Middle frontal gyrus (tissue), 1 donor: ENCODE results near the gene MKI67.

Experiments used
- DNase-seq: peaks from one replicate; pipeline ENCODE4 v3.0.0-alpha.2; 2015; ENCODE audit warnings: low spot score; ENCODE audit errors: extremely low spot score

The MKI67 gene

GRCh38 chr10:128083191-128083895 is 42.9 kb downstream of the MKI67 start:
- no peak for DNase-seq

GRCh38 chr10:128081720-128082119 is 44.5 kb downstream of the MKI67 start:
- DNase-seq = no peak

DNA sequence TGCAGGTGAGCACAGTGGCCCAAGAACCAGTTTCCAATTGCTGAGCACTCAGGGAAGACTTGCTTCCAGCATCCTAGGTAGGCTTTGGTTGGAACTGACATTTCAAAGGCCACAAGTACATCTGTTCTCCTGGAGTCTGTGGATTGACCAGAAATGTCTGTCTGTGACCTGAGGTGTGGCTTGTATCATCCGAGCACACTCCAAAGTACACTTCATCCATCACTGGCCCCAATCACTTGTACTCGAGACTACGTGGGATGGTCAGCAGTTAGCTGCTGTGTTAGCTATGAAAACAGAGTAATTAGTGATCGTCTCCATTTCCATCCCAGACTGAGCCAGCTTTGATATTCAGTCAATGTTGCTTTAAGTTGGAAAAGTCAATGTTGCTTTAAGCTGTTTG is 45.0 kb downstream of the MKI67 start:
- DNase-seq = no peak

GRCh38 chr10:128080641-128081040 is 45.6 kb downstream of the MKI67 start:
- no peak for DNase-seq

GRCh38 chr10:128080231-128080630 is 46.0 kb downstream of the MKI67 start:
- DNase-seq = no peak

DNA sequence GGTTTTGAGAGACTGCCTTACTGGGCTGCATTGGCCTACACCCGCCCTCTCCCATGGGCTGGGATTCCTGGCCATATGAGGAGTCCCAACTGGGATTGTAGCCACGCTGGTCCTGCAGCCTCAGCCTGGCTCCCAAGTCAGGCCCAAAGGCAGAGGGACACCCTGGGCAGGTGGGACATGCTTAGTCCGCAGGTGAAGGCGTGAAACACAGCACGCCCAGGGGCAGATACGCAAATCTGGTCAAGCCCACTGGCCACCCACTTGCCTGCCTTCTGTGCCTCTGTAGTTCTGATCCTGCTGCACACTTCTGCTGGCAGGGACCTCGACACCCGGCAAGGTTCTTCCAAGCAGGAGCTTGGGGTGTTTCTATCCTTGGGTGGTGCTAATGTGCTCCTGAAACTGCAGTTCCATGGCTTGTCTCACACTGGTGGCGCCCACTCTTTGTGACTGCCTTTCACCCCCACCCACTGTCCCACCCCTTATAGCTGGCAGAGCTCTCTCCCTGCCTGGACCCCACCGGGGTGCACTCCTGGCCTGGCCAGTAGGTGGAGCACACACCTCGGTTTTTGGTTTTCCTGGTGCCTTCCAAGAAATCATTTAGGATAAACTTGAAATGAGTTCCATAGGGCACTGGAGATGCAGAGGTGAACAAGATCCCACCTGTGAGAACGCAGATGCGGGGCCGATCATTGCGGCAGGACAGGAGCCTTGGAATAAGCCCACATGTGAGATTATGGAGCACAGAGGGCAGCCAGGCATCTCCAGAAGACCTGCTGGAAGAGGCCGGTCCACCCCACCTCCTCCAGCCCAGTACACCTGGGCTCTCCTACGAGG is 47.9 kb downstream of the MKI67 start:
- no peak for DNase-seq

DNA sequence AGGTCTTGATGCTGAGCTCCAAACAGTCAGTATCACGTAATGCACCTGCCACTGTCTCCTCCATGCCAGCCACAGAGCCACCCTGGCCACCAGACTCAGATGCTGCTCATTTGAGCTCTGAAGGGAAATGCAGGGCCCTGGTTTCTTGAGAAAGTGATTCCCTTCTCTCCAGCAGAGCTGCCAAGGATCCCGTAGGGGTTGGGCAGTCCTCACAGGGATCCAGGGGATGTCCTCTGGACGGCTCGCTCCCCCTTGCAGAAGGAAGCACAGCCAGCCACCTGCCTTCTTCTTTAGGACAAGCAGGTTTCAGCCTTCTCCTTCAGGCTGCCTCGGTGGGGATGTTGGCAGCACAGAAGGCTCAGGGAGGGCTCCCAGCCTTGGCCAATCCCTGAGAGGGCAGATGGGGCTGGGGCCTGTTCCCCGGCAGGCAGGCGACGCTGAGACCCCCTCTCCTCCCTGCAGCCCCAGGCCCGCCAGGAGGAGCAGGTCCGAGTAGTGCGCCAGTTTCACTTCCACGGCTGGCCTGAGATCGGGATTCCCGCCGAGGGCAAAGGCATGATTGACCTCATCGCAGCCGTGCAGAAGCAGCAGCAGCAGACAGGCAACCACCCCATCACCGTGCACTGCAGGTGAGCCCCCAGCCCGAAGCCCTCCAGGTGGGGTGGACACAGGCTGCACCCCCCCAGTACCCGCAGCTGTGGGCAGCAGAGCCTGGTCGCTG is 48.9 kb downstream of the MKI67 start:
- DNase-seq = no peak

DNA sequence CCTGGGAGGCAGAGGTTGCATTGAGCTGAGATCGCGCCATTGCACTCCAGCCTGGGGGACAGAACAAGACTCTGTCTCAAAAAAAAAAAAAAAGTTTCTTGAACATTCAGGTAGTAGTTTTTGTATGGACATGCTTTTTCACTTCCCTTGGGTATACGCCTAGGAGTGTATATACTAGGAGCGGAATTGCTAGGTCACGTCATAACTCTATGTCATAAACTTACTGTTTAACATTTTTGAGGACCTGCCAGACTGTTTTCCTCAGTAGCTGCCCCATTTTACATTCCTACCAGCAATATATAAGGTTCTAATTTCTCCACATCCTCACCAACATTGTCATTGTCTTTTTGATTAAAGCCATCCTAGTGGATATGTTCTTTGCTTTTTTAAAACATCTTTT is 51.6 kb downstream of the MKI67 start:
- DNase-seq = no peak

GRCh38 chr10:128073890-128074289 is 52.3 kb downstream of the MKI67 start:
- no peak for DNase-seq

GRCh38 chr10:128072941-128073645 is 53.1 kb downstream of the MKI67 start:
- DNase-seq = no peak

DNA sequence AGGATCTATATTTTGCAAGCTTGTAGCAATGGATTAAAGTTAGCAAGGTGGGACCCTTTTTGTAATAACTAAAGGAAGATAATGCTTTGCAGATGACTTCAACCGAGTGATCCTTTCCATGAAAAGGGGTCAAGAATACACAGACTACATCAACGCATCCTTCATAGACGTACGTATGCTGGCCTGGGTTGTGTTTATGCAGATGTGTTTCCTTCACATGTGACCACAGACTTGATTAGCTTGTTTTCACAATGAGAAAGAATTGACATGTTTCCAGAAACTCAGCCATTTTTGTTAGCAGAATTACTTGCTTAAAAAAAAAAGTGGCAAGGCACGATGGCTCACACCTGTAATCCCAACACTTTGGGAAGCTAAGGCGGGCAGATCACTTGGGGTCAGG is 54.2 kb downstream of the MKI67 start:
- no peak for DNase-seq

DNA sequence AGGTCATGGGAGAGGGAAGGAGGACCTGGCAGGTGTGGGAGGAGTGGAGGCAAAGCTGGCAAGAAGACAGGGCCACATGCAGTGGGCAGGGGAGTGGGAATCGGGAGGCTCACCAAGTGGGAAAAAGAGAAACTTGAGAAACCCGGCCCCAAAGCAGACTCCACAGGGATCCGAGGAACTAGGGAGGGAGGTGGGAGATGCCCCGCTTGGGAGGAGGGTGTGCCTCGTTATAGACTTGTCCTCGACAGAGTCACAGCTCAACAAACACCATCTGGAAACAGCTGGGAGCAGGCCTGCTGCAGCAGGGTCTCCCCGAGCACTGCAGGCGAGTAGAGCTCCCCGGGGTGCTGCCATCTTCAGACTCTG is 54.8 kb downstream of the MKI67 start:
- DNase-seq = no peak

DNA sequence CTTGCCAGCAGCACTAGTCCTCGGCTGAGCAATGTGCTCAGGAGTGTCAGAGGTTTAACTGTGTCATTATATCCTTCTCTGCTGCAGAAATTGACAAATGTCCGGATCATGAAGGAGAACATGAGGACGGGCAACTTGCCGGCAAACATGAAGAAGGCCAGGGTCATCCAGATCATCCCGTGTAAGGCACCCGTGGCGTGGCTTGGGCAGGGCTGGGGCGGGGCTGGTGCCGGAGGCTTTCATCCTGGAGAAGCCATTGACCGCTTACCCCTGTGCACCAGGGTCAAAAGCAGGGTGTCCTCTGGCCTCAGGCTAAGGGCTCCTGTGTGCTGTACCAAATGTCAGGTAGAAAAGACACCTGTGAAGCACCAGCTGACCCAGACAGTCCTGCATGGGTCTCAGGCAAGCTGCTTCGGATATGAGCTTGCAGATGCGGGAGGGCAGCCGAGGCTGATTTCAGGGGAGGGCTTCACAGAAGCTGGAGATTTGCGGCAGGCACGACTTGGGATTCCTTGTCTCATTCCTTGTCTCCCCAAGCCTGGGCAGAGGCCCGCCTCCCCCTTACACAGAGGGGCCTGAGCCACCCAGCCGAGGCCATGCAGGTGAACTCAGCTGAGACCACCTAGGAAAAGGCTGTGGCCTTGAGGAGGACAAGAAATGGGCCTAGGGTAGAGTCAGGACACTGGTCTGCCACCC is 55.4 kb downstream of the MKI67 start:
- DNase-seq = no peak

DNA sequence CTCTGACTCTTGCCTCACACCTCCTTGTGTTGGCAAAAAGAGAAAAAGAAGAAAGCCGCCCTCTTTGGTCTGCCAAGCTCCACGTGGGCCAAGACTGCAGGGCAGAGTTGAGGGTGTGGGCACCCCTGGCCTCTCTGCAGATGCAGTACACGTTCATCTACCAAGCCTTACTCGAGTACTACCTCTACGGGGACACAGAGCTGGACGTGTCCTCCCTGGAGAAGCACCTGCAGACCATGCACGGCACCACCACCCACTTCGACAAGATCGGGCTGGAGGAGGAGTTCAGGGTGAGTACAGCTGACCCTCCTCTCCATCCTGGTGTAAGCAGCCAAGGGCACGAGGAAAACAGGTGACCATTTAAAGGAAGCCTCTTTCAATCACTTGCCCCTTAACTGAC is 56.1 kb downstream of the MKI67 start:
- no peak for DNase-seq

DNA sequence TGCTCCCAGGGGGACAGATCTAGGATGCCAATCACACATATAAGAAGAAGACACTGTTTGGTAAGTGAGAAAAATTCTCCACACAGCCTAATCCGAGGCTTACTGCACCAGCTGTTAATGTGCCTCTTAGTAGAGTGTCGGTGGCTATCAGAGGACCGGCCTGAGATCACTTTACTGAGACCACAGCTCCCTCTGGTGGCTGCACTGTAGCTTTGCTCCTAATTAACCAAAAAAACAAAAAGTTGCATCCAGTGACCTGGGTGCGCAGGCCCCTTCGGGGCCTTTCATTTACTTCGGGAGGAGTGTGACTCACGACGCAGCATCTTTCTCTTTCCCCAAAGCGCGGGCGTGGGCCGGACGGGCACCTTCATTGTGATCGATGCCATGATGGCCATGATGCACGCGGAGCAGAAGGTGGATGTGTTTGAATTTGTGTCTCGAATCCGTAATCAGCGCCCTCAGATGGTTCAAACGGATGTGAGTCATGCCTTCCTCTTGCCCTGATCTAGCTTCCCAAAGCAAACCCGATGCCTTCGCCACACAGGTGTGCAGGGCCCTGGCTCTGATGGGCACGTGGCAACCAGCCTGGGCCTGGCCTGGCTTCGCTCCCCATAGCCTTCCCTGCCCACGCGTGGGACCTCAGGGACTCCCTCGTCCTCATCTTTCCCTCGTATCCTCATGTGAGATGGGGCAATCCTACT is 56.7 kb downstream of the MKI67 start:
- peak; percentile 66 for DNase-seq

GRCh38 chr10:128068398-128069285 is 57.6 kb downstream of the MKI67 start:
- DNase-seq = no peak

DNA sequence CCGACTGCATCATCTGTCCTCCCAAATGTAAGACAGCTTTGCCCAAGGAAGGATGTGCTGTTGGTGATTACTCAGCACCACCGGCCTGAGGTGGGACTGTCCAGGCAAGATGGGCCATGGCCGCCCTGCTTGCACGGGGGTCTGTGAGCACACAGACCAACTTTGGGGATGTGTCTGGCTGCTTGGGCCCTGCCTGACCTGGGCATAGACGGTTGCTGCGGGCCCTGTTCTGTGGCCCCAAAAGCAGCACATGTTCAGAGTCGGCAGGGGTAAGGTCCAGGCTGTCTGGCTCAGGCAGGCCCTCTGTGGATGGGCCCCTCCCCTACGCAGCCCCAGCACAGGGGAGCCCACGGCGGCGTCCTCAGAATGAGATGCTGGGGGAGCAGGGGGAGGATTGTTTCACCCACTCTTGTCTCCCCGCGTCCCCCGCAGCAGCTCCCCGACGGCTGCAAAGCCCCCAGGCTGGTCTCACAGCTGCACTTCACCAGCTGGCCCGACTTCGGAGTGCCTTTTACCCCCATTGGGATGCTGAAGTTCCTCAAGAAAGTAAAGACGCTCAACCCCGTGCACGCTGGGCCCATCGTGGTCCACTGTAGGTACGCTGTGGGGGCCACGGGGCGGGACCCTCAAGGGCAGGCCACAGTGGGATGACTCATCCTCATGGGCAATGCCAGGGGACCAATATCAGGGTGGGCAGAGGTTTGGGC is 58.4 kb downstream of the MKI67 start:
- DNase-seq = no peak

- no peak for DNase-seq
These were observed 59.3 kb downstream of the MKI67 start for GRCh38 chr10:128066870-128067382.
